AG04450 (cell line): ENCODE measurements around the gene SUSD4. TPM values are rescaled to one million over a fixed set of nuclear protein-coding genes. Genes with fewer than 3 reads are reported as not detected.

Source experiments
- CTCF ChIA-PET: fragments of 300-600, 350-600 bp; formaldehyde crosslinking; extraction: SDS; loops from one replicate; lab custom pipeline; 2022; ENCODE audit warnings: antibody characterized with exemption, inconsistent platforms; lab: Charles Lee
- POLR2A ChIA-PET: fragments of 350-600 bp; formaldehyde crosslinking; extraction: SDS; loops from one replicate; lab custom pipeline; 2021; ENCODE audit warnings: antibody characterized with exemption, inconsistent platforms; lab: Yijun Ruan, JAX
- DNase-seq: peaks from one replicate; pipeline ENCODE4 v3.0.0-alpha.2; 2011; ENCODE audit warnings: low read depth, low spot score
- H3K27ac ChIP-seq: one replicate; pipeline ENCODE4 v1.5.1; 2012; ENCODE audit warnings: low read depth, low read length, control low read depth
- H3K27me3 ChIP-seq: one replicate; pipeline ENCODE4 v1.6.0; 2012; ENCODE audit warnings: low read length; ENCODE audit not compliant: control insufficient read depth, insufficient read depth
- H3K4me3 ChIP-seq: 2 replicates; pipeline ENCODE4 v1.5.1; 2011; ENCODE audit warnings: mild to moderate bottlenecking, low read depth, low read length, control low read depth
- H3K9me3 ChIP-seq: 2 replicates; pipeline ENCODE4 v1.5.1; 2012; ENCODE audit warnings: low read length; ENCODE audit not compliant: control insufficient read depth, insufficient read depth
- CTCF ChIP-seq: IDR thresholded peaks from 2 replicates; pipeline ENCODE4 v1.5.1; 2011; ENCODE audit warnings: low read depth, low read length, control low read depth, inconsistent platforms
- polyA plus RNA-seq: library from polyadenylated mRNA; depleted of rRNA; stranded (reverse); fragments of >200 nt; gene quantifications from 2 replicates; pipeline ENCODE4 v1.2.3, GENCODE V29; 2011

The SUSD4 gene
- polyA plus RNA-seq, 1 experiment = 0.29 TPM

GRCh38 chr1:223319905-223320580, 43.9 kb downstream of the SUSD4 start:
- DNase-seq = no peak

GRCh38 chr1:223319398-223319797, 44.6 kb downstream of the SUSD4 start:
- Histone ChIP-seq H3K9me3 (no peaks in the 10 kb centered on the region; the same call in 1 of the 2 replicates), H3K4me3 (no peak overlapping the region), H3K27ac (no peak overlapping the region), H3K27me3 (peaks cover 16% of the 10 kb centered on the region)
- no peak for DNase-seq
- no peak for TF ChIP-seq CTCF
- ChIA-PET CTCF (no interaction called here), POLR2A (no interaction called here)

More at GRCh38 chr1:223319905-223320580, 43.9 kb downstream of the SUSD4 start:
- peaks cover 16% of the 10 kb centered on the region for H3K27me3 ChIP-seq
- ChIA-PET POLR2A (no interaction called here), CTCF (no interaction called here)
- no peaks in the 10 kb centered on the region; the same call in 1 of the 2 replicates for H3K9me3 ChIP-seq
- TF ChIP-seq CTCF = no peak
- no peak overlapping the region for H3K27ac ChIP-seq
- no peak overlapping the region for H3K4me3 ChIP-seq

GRCh38 chr1:223316082-223316481, 47.9 kb downstream of the SUSD4 start:
- ChIA-PET POLR2A (no interaction called here), CTCF (no interaction called here)
- Histone ChIP-seq H3K9me3 (no peaks in the 10 kb centered on the region; the same call in 1 of the 2 replicates), H3K27ac (no peak overlapping the region), H3K27me3 (peaks cover 9% of the 10 kb centered on the region), H3K4me3 (no peak overlapping the region)
- TF ChIP-seq CTCF = no peak
- DNase-seq = no peak

GRCh38 chr1:223315665-223316064, 48.3 kb downstream of the SUSD4 start:
- ChIA-PET CTCF (no interaction called here), POLR2A (no interaction called here)
- H3K4me3 ChIP-seq = no peak overlapping the region
- no peaks in the 10 kb centered on the region; the same call in 1 of the 2 replicates for H3K9me3 ChIP-seq
- DNase-seq = no peak
- H3K27me3 ChIP-seq = peaks cover 9% of the 10 kb centered on the region
- no peak for TF ChIP-seq CTCF
- no peak overlapping the region for H3K27ac ChIP-seq

GRCh38 chr1:223313415-223313754, 50.6 kb downstream of the SUSD4 start:
- ChIA-PET CTCF (no interaction called here), POLR2A (no interaction called here)
- Histone ChIP-seq H3K4me3 (no peak overlapping the region), H3K9me3 (no peaks in the 10 kb centered on the region; the same call in 1 of the 2 replicates), H3K27ac (no peak overlapping the region), H3K27me3 (no peaks in the 10 kb centered on the region)
- no peak for TF ChIP-seq CTCF
- DNase-seq = no peak
